IPS-NIHi11 (cell line): ENCODE measurements around the gene SPSB4.

Source experiments
- DNase-seq: peaks from one replicate; pipeline ENCODE4 v3.0.0; 2012; ENCODE audit warnings: mixed read lengths, low spot score

SPSB4 gene

GRCh38 chr3:141076036-141076773, 25.1 kb downstream of the SPSB4 start:
- DNase-seq = no peak

DNA sequence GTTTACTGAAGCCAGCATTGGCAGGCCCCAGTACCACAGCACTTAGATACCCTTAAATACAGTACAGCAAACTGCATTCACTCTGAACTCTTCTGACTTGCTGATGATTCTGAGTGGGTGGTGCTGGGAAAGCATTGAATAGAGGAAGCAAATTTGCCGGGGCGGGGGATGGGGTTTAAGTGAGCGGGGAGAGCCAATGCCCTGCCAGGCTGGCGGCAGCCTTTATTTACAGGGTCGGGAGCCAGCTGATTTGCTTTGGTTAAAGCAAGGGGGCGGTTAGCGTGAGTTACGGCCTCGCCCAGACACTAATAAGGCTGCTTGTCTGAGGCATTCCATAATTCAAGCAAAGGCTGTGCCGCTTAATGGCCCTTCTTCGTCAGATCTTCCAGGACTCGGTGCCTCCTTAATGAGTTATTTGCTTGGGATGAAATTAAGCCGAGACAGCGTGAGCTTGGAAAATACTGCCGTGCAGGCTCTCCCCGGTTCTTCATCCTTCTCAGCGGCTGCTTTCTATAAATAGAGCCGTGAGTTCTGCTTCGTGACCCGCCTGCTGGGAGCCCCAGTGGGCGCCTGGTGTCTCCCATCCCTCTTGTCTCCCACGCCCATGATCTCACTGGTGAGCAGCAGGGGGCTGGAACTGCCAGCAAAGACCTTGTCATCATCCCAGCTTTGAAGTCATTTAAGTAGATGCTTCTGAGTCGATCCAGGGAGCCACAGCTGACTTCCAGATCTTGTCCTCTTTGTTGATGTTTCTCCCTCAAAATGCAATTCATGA, 25.8 kb downstream of the SPSB4 start:
- DNase-seq = no peak

GRCh38 chr3:141077631-141078030, 26.5 kb downstream of the SPSB4 start:
- no peak for DNase-seq

- DNase-seq = no peak
Measured at GRCh38 chr3:141078200-141078599, 27.1 kb downstream of the SPSB4 start.

GRCh38 chr3:141080431-141080830, 29.3 kb downstream of the SPSB4 start:
- DNase-seq = no peak

GRCh38 chr3:141081141-141081795, 30.1 kb downstream of the SPSB4 start:
- peak; percentile 82 for DNase-seq

DNA sequence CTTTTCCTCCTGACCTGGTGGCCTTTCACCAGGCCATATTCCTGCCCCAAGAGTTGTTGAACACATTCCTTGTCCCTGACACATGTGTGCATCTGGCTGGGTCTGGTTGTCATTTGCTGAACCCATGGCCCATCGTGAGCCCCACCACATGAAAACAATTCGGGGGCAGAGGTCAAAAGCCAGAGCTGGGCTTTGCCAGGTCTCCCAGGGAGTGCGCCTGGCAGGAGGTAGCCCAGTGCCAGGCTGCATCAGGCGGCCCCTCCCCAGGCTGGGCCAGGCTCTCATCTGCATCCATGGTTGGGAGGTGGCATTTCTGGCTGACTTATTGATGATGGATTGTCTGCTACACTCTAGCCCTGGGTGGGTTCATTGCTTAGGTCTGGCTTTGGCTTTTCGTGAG, 30.9 kb downstream of the SPSB4 start:
- DNase-seq = no peak

- no peak for DNase-seq
Measured at GRCh38 chr3:141083226-141083625, 32.1 kb downstream of the SPSB4 start.

- no peak for DNase-seq
Measured at GRCh38 chr3:141083836-141084649, 32.9 kb downstream of the SPSB4 start.

DNA sequence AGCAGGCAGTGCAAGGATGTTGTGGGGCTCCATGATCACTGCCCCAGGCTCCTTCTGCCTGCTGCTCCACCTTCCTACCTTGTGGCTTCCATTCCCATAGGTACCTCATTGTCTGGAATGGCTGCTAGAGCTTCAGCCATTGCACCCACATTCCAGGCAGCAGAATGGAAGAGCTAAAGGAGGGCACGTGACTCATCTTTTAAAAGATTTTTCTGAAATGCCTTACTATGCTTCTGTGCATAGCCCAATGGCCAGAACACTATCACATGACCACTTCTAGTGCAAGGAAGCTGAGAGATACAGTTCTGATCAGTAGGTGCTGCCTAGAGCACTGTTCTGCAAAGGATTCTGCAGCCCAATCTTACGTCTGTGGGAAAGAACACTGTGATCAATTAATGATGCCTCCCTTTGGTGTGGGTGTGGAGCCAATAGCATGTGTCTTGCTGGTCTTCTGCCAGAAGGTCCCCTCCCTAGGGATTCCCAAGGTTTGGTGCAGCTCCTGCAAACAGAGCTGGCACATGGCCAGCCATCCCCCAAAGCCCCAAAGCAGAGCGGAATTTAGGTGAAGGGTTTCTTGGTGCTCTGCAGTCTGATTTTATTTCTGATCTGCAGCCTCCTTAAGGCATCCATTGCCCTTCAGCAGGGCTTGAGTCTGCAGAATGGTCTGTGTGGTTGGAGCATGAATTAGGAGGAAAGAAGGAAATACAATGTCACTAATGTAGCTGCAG, 34.4 kb downstream of the SPSB4 start:
- DNase-seq = no peak

- DNase-seq = no peak
Measured at GRCh38 chr3:141086188-141086587, 35.0 kb downstream of the SPSB4 start.

GRCh38 chr3:141087076-141087777, 36.1 kb downstream of the SPSB4 start:
- DNase-seq = no peak

- no peak for DNase-seq
Measured at GRCh38 chr3:141087778-141088130, 36.6 kb downstream of the SPSB4 start.

GRCh38 chr3:141089339-141090152, 38.4 kb downstream of the SPSB4 start:
- DNase-seq = no peak

DNA sequence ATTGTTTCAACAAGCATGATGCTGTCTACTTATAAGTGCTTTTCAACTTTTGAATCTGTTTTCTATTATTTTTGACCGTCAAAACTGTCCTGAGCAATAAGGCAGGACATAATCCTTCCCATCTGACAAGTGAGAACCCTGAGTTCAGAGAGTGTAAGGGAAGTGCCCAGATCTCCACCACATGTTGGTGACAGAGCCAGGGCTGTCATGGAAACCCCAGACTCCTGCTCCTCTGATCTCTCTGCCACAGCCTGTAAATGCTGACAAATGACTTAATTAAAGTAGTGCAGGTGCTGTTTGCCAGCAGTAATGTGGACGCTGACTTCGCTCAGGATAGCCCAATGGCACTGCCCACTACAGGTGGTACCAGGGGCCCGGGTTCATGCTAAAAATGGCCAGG, 40.3 kb downstream of the SPSB4 start:
- no peak for DNase-seq

DNA sequence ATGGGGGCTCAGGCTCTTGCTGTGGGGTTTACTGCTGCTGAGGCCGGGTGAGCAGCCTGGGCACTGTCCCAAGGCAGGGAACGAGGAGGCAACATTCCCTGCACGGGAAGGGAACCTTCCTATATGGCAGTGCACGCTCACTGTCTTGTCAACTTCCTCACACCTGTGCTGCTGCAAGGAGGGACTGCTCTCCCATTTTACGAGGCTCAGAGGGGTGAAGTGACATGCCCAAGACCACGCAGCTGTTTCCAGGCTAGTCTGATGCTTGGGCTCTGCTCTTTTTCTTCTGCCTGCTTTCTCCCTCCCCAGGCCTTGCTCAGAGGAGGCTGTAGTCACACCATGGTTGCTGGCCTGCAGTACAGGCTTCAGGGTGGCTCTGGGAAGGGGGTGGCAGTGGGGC, 41.5 kb downstream of the SPSB4 start:
- no peak for DNase-seq

DNA sequence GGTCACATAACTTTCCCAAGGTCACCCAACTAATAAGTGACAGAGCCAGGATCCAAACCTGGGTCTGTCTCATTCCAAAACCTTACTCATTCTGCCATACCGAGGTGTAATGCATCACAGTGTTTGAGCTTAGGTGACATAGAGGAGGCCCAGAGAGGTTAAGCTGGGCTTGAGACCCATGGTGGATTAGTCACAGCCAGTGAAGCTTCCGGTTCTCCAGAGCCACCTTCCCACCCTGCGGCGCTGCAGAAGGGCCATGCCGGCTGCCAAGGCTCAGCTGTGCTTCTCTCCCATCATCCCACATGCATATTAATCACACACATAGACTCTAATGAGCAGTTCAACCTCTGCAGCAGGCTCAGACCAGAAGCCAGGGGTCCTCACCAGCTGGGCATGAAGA, 42.2 kb downstream of the SPSB4 start:
- no peak for DNase-seq

DNA sequence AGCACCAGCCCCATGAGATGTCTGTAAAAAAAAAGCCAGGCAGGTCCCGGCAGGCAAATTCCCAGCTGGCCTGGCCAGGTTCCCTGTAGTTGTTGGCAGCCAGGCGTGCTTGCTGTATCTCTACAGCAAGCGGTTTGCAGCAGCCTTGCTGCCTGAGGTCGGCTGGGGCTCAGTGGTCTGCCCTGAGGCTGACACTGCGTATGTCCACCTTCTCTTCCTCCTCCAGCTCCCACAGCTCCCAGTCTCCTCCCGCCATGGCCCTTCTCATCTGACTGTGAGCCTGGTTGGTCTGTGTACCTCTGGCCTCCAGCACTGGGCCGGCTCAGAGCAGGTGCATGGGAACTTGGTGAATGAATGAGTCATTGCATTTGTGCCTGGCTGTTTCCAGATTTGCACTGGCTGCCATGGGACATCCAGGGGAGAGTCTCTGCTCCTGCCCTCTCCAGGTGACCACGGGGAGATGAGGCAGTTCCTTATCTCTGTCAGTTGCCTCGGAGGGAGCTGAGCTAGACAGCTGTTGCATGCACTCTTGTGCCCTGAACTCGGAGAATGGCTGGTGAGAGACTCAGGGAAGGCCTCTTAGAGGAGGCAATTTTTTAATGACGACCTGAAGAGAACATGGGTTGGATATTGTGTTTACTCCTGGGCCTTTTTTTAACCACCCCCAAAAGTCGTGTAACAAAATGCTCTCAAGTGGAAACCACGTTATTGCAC, 43.0 kb downstream of the SPSB4 start:
- DNase-seq = no peak

DNA sequence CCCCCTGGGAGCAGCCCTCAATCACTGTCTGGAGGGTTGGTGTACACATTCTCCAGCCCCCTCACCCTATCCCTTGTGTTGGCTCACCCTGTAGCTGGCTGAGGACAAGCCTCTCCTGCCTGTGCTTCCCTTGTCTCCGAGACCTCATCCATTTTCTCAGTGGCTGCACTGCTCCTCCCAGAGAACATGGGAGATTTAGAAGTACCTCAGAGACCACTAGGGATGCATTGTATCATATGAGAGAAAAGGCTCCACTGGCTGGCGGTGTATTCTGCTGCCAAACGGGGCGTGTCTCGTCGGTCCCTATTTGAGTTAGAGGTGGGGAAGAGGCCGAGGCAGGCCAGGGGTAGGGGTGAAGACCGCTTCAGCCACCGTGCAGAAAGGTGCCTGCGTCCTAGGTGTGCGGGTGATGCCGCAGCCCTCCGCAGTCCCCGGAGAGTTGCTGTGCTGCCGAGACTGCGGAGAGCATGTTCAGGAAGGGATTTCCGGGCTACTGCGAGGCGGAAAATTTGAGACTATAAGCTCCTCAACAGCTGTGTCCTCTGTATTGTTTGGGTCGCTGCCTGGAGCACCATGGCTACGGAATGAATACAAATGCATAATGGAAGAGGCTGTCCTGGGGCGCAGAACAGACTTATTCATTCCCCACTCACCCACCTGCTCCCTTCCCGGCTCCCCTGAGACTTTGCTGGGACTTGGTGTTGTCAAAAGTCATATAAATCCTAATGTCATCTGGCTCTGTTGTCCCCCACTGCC, 43.8 kb downstream of the SPSB4 start:
- no peak for DNase-seq
